HEK293 (cell line): Measurements from ENCODE around the gene RRBP1.

Experiments used
- KLF10 ChIP-seq: fragments of 450-650 bp; IDR thresholded peaks from 2 replicates; pipeline ENCODE4 v1.5.1; 2018; ENCODE audit warnings: missing biosample characterization, mild to moderate bottlenecking, missing genetic modification characterization
- YY1 ChIP-seq: fragments of 450-650 bp; formaldehyde crosslinking; IDR thresholded peaks from 2 replicates; pipeline ENCODE4 v1.5.1; 2018; ENCODE audit warnings: missing biosample characterization, missing genetic modification characterization
- ZNF513 ChIP-seq: fragments of 450-650 bp; IDR thresholded peaks from 2 replicates; pipeline ENCODE4 v1.5.1; 2018; ENCODE audit warnings: missing biosample characterization, missing genetic modification characterization
- TF ChIP-seq, protein P1 (sequence below): fragments of 450-650 bp; IDR thresholded peaks from 2 replicates; pipeline ENCODE4 v1.5.1; 2018; ENCODE audit warnings: missing biosample characterization, mild to moderate bottlenecking, missing genetic modification characterization
- TF ChIP-seq, protein P2 (sequence below): fragments of 450-650 bp; formaldehyde crosslinking; IDR thresholded peaks from 2 replicates; pipeline ENCODE4 v1.5.1; 2016; ENCODE audit warnings: missing biosample characterization, missing genetic modification characterization

DNA sequence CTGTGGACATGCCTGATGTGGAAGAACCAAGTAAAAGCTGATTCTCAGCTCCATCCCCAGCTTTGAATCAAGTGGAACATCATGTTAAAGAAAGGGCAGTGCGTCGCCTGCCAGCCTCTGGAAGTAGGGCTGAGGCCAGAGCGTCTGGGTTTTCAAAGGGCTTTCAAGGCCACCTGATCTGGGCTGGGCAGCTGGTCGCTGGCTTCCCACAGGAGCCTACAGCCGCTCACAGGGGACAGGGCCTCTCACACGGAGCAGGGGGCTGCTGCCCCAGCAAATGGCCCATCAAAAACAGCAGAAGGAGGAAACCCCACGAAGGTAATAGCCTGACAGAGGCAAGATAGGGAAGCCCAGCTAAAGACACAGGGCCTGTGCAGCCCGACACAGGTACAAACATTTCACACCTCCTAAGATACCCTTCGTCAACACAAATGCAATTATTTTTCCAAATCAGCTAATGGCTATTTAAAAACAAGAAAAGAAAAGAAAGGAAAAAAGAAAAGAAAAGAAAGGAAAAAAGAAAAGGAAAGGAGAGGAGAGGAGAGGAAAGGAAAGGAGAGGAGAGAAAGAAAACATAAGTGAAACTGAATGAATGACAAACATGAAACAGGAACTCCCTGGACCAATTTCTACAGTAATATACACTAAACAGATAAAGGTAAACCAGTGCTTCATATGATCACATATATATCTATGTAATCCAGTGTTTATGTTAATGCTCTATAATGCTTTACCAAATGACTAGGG is 24.8 kb downstream of the RRBP1 start:
- no peak for TF ChIP-seq ZNF513 (tag by site-specific recombination)
- TF ChIP-seq, protein P1, sequence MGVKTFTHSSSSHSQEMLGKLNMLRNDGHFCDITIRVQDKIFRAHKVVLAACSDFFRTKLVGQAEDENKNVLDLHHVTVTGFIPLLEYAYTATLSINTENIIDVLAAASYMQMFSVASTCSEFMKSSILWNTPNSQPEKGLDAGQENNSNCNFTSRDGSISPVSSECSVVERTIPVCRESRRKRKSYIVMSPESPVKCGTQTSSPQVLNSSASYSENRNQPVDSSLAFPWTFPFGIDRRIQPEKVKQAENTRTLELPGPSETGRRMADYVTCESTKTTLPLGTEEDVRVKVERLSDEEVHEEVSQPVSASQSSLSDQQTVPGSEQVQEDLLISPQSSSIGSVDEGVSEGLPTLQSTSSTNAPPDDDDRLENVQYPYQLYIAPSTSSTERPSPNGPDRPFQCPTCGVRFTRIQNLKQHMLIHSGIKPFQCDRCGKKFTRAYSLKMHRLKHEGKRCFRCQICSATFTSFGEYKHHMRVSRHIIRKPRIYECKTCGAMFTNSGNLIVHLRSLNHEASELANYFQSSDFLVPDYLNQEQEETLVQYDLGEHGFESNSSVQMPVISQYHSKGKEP = no peak
- no peak for TF ChIP-seq YY1 (tag by site-specific recombination)
- TF ChIP-seq KLF10 (tag by site-specific recombination) = no peak
- TF ChIP-seq, protein P2, sequence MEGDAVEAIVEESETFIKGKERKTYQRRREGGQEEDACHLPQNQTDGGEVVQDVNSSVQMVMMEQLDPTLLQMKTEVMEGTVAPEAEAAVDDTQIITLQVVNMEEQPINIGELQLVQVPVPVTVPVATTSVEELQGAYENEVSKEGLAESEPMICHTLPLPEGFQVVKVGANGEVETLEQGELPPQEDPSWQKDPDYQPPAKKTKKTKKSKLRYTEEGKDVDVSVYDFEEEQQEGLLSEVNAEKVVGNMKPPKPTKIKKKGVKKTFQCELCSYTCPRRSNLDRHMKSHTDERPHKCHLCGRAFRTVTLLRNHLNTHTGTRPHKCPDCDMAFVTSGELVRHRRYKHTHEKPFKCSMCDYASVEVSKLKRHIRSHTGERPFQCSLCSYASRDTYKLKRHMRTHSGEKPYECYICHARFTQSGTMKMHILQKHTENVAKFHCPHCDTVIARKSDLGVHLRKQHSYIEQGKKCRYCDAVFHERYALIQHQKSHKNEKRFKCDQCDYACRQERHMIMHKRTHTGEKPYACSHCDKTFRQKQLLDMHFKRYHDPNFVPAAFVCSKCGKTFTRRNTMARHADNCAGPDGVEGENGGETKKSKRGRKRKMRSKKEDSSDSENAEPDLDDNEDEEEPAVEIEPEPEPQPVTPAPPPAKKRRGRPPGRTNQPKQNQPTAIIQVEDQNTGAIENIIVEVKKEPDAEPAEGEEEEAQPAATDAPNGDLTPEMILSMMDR (tag by site-specific recombination) = no peak
